Central memory CD4-positive, alpha-beta T cell (primary cell): ENCODE data around the gene OGFRL1.

Experiments used
- DNase-seq: peaks from one replicate; pipeline ENCODE4 v3.0.0; 2022

Gene OGFRL1

DNA sequence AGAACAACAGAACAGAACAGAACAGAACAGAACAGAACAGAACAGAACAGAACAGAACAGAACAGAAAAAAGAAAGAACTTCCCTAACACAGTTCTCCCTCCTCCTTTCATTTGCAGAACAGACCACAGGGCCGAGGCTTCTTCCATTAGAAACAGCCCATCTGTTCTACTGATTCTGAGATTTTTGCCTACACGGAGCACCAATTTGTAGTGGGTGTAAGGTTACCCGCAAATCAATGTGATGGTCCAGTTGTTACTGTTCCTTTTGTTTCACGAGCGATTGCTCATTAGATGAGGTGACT is 734 bp upstream of the OGFRL1 start:
- no peak for DNase-seq

DNA sequence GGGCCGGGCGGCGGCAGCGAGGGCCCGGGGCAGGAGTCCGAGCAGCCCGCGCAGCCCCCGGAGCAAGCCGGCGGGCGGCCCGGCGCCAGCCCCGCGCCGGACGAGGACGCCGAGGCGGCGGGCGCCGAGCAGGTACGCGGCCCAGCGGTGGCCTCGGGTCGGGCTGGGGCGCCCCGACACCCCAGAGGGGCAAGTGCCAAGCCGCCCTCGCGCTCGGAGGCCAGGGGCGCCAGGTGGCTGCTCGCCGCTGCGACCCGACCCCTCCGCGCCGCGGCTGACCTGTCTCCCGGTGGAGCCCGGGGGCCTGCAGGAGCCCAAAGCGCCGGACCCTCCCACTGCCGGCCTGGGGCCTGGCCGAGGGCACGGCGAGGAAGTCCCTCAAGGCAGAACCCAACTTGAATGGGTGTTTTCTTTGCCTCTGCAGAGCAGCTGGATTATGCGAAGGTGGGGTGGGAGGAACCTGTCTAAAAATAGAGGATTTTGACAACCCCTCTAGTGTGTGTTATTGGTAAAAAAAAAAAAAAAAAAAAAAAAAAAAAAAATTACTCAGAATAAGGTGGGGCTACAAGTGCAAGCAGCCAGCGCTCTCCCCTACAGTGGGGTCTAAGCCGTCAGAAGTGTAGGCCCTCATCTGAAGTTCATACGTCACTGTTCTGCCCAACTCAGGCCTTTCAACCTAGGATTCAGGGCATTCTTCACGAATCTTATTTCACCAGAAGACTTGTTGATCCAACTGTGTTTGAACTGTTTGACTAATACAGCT is 609 bp downstream of the OGFRL1 start:
- DNase-seq, result peak; percentile 25

DNA sequence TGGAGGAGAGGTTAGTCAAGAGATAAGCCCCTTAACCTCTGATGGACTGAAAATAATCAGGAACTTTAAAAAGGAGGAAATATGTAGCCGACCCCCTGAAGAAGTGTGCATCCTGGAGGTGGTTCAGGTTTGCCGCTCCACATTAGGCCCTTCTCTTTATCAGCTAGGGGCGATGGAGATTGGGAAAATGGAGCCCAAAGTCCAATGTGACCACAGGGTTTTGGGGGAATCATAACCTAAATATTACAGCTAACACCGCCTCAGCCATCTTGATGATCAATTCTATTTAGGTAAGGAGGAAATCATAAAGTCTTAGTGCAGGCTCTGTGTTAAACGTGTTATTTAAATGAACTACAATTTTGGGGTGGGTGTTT is 1.2 kb downstream of the OGFRL1 start:
- DNase-seq, result no peak

DNA sequence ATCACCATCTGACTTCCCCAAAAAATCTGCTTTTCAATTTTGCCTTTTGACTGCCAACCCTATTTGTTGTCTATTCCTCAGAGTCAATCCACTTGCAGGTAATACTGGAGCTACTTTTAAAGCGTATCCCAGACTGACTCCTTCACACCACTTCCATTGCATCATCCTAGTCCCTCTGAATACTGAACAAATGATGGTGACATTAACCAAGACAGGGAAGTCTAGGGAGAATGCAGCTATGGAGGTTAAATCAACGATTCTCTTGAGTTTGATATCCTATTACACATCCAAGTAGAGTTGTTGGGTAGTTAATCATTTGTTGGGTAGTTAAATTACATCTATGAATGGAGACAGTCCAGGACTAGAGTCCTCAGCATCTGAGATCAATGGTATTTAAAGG is 2.0 kb downstream of the OGFRL1 start:
- no peak for DNase-seq

DNA sequence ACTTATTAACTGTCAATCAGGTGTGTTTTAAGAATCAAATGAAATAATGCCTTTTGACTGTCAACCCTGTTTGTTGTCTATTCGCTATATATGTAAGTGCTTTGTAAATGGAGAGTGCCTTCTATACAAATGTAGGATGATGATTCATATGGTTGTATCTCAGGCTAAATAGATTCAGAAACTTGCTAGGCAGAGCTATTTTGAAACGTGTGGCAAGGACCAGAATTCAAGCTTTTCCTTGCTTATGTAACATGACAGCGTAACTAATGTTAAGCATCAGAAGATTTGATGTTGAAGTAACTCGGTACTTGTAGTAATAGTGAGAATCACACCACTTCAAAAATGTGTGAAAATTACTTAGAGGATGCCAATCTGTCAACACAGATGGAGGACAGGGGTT is 3.4 kb downstream of the OGFRL1 start:
- no peak for DNase-seq

DNA sequence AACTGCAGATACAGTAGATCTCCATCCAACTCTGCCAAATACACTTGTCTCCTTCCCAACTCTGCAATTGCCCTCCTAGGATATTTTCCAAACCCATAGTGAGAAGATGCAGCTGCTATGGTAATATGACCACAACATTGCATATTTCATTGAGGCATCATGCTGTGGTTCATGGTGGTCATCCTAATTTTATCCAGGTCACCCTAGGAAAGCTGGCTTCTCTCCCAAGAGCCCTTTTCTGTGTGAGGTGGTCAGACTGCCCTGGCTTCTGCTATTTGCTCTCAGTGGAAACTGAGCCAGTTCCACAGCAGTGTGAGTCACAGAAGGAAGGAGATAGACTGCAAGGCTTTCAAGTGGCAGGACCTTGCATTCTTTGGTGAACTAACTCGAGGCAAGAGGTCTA is 5.5 kb downstream of the OGFRL1 start:
- DNase-seq, result no peak

DNA sequence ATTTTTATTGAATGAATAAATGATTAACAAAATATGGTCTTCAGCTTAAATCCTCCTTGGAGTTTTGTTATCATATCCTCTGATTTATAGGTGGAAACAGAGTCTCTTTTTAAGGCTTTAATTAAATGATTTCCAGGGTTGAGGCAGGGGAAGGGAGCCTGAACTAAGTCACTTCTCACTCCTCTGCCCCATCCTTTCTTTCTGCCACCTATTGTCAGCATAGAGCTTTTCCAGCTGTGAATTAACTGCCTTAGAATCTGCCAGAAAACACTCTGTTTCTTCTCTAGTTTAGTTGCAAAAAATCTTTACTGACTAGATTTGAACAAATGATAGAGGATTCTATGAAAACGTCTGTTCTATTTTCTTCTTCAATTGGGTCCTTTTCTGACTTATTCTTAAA is 9.8 kb downstream of the OGFRL1 start:
- no peak for DNase-seq

DNA sequence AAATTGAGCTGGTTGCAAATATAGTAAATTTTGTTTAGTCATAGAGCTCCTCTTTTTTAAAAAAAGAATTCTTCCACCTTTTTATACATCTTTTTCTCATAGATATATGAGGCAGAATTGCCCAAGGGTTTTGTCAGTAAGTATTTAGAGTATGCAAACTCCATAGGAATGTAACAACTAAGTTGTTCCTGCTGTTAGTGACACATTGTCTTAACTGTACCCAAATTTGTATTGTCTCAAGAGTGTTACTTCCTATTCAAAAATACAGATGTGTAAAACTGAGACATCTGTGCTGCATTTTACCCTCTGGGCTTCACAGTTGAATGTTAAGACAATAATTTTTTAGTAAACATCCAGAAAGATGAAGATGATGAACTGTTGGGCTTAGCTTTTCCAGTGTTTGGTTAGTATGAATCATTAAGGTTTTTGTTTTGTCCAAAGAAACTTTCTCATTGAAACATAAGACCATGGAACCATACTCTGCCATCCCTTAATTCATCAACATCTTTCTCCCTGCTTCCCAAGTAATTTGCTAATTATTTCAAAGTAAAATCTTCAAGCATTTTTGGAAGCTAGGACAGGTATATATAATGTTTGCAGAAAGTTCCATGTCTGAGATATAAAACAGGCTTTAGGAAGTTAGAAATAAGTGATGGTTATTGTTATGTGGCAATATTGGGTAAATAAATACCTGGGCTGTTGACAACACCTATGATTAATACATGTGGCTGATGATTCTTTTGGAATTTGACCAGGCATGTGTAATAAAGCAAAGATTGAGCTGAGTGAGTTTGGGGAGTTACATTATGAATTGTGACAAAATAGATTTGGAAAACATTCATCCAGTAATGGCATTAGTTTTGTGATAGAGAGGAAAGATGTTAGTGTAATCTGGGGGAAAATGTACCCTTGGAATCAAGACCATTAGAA is 11.2 kb downstream of the OGFRL1 start:
- DNase-seq, result no peak

DNA sequence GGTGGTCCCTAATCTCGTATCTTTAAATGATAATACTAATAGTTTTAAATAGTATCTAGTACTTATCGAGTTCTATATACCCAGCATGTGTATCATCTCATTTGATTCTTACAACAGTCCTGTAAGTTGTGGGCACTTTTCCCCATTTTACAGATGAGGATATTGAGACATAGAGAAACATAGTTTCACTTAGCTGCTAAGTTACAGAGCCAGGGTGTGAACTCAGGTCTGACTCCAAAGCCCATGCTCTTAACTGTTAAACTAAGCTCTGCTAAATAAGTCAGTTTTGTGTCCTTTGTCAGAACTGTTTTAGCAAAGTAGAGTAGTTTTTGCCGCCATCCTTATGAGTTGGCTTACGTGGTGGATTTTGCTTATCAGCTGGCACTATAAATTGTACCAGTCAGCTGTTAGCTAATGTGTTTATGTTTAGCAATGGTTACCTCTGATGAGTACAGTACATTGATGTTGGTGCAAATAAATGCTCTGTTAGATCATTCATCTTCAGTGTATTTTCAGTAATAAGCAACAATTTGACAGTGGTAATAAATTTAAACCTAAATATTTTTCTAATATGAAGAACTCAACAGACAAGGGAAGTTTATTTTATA is 12.1 kb downstream of the OGFRL1 start:
- DNase-seq, result no peak

DNA sequence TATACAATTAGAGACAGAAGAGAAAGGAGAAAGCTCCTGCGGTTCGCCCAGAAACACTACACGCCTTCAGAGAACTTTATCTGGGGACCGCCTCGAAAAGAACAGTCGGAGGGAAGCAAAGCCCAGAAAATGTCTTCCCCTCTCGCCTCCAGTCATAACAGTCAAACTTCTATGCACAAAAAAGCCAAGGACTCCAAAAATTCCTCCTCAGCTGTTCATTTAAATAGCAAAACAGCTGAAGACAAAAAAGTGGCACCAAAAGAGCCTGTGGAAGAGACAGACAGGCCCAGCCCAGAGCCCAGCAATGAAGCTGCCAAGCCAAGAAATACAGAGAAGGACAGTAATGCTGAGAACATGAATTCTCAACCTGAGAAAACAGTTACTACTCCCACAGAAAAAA is 12.9 kb downstream of the OGFRL1 start:
- DNase-seq, result no peak

DNA sequence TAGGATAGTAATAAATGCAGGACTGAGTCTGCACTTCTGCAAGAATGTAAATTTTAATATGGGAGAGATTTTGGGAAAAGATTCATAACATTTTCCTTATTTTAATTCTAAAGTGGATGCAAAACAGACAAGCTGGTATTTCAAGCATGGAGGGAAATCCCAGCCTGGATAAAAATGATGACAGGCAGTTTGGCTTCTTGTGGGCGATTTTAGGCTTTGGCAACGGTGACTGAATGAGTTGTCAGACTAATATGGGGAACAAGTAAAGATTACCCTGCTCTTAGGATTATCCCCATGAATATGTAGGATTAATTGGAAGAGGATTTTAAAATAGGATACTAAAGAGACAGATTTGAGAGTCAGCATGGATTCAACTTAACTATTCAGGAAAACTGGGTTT is 21.0 kb downstream of the OGFRL1 start:
- DNase-seq, result no peak

DNA sequence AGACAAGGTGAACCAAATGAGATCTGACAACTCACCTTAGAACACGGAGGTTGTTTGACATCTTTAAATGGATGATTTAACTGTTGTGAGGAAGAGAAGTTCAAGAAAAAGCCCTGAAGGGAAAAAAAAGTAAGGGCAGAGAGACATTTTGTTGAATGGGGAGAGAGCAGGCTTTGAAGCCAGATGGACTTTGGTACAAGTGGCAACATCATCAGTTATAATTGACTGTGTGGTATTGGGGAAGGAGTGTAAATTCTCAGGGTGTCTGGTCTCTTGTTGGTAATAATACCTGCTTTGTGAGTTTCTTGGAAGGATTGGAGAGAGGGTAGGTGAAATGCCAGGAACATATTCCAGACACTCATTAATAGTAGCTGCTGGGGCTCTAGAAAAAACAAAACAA is 21.6 kb downstream of the OGFRL1 start:
- no peak for DNase-seq

DNA sequence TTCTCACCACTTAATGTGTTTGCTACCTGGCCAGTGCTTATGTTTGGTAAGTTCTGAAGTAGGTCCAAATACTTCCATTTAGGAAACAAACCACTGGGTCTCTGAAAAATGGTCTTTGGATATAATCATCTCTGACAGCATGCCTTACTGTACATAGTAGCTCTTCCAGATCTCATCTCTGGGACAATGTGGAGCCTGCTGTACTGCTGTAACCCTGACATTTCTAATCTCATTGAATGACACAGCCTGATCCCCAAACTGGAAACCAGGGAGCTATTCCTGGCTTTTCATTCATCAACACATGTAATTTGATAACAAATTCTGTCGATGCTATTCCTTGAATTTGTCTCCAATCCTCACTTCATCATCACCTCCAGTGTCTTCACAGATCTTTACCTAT is 23.5 kb downstream of the OGFRL1 start:
- DNase-seq, result no peak

DNA sequence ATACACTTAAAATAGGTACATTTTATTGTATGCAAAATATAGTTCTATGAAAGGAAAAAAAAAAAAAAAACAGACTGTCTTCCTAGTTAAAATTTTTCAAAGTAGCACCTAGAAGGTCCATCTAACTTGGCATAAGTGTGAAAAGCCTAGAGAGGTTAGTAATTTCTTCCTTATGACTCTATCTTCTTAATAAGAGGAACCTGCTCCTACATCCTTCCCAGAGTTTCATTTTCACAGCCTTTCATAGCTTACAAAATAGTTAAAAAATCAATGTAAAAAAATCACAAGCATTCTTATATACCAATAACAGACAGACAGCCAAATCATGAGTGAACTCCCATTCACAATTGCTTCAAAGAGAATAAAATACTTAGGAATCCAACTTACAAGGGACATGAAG is 28.8 kb downstream of the OGFRL1 start:
- DNase-seq, result no peak

DNA sequence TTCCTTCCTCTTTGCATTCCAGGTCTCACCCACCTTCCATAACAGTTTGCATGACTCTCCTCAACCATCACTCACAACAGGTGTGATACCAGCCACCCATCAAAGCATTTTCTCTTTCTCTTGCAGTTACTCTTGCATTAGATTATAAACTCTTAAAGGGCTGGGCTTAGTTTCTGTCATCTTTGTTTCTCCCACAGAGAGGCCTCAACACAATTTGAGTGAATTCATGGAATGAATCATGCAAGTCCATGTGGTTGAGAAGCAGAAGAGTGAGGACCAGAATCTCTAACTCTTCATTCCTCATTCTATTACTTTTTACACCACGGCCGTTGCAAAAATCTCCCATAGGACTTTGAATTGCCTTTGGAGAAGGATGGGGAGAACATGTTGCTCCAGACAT is 31.4 kb downstream of the OGFRL1 start:
- no peak for DNase-seq

DNA sequence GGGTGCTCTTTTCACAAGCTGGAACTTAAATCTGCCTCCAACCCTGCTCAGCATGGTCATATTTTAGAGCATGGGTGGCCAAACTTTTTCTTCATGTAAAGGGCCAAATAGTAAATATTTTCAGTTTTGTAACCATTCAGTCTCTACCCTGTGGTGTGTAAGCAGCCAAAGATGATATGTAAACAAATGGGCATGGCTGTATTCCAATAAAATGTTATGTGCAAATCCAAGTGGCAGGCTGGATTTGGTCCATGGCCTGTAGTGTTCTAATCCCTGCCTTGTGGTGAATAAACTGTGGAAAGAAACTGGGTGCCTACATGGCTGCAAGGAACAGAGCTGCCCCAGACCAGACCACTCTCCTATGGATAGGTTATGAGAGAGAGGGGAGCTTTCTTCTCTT is 32.7 kb downstream of the OGFRL1 start:
- no peak for DNase-seq

DNA sequence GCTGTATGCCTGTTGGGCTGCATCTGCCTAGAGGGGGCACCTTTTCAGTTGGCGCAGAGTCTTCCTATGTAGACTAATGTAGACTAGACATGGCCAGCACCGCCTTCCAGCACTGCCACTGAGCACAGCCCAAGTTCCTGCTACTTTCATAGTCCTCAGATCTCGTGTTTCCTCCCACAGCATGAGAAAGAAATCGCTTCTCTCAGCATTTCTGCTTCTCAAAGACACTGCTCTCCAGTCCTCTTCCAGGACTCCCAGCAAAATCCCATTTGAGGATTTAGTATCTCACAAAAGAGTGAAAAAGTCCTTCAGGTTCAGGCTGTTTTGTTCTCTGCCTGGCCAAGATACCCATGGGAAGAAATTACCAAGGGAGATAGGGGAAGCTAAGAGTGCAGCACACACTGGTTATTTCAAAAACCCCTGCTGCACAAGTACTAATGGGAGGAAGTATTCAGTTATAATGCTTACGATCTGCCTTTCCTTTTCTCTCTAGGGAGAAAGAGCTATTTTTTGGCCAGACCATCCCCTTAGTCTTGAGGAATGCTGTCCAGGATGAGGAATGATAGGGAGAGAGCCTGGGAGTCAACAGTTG is 35.7 kb downstream of the OGFRL1 start:
- DNase-seq, result no peak

DNA sequence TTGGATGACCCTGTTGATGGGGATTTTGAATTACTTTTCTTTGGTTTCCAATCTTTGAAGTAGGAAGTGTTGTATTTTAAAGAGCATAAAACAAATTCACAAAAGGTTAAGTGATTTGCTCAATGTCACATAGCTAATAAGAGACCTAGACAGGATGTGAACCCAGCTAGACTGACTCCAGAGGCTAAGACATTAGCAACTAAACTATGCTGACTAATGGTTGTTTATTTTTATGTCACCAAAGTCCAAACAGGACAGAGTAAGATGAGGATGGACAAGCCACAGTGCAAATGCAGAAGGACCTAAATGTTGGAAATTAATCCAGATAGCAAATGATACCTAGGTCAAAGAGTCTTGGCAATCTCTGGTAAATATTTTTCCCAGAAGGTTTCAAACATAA is 38.0 kb downstream of the OGFRL1 start:
- DNase-seq, result no peak

DNA sequence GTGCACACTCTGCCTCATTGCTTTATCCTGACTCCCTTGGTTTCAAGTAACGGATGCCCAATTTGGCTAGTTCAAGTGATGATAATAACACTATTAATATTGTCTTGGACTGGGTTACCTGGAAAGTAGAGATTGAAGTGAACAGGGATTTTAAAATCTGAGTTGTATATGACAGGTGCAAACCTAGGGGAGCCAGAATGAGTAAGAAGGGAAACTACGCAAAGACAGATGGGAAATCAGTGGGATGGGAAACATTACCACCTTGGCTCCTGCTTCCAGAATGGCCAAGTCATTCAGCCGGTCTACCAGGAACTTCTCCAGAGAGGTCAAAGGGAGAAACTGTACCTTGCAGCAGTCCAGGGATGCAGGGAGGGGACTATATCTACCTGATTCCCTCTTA is 41.9 kb downstream of the OGFRL1 start:
- DNase-seq, result no peak

DNA sequence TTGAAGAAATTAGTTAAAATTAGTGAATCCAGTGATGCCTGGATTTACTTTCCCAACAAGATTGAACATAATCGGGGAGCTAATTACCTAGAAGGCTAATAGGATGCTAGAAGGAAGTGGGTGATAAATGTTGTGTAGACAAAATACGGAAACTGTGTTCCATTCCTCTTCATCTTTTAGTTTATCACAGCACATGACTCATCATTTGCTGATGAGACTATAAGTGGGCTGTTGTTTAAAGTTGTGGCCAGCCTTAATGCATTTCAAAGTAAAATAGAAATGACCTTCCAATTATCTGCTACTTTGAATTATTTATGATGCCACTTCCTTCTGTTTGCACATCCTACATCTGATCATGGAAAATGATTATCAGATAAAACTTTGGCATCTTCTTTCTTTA is 43.4 kb downstream of the OGFRL1 start:
- no peak for DNase-seq

DNA sequence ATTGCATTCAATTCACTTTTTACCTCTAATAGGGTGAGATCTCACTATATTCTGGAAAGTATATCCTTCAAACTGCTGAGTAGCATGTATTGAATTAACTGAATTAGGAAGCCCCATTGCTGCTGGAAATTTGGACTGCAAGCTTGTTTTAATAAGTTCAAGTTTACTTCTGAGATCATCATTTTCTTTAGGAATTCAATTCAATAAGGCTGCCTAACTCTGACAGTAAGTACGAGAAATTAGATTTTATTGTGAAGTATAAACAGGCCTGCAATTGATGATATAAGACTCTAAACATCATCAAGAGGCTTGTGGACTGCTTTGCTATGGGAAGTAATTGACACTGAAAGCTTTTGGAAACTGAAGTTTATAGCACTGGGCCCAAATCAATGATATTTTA is 44.4 kb downstream of the OGFRL1 start:
- no peak for DNase-seq

DNA sequence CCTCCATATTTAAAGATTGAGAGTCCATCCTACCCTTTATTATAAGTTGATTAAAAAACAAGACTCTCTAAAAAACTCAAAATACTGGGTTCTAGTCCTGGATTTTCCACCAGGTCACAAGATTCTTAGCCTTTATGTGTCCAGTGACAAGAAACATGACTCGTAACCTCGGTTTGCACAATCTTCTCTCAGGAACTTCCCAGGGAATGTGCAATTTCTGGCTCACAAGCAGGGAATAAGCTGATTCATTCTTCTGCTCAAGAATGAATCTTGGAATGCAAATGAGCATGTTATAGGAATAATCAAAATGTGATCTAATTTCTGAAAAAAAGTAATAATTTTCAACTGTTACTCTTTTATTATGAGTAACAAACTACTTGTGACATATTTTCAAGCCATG is 45.1 kb downstream of the OGFRL1 start:
- no peak for DNase-seq

DNA sequence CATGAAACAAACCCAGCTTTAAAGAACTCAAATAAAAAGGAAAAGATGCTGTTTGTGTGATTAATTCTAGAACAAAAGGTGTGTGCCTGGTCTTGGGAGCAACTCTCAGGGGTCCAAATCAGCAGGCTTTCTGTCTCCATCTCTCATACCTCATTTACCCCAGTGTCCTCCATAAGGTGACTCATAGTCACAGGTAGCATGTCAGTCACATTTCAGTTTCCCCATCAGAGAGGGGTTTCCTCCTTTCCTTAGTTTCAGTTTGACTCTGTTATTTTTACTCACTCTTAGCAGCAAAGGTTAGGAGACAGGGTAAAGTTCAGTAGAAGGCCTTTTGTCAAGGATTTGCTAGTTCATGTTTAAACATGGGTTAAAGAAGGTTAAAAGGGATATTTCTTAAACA is 46.2 kb downstream of the OGFRL1 start:
- DNase-seq, result no peak

DNA sequence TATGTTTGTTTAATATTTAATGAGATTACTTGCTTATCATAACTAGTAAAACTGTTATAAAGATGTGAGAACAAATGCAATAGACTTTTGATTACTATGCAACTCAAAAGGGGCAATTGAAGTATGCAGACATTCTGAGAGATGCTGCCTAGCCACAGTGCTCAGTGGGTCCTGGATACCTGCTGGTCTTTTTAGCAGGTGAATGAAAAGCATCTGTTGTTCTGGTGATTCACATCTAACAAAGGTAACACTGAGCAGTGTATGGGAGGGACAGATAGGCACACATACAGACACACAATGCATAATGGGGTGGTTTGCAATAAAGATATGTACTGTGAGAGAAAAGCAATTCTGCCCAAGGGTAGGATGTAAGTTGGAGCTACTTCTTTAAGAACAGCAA is 46.9 kb downstream of the OGFRL1 start:
- DNase-seq, result no peak
